Stimulated activated naive B cell treated with anti-CD40 and anti-IgM and Interleukin-4, amounts not matched to agents 10 μg/mL and 1 μg/mL and 100 μg/mL, for 72 hours (primary cell): Measurements from ENCODE around the gene RAD23B.

ENCODE experiments used
- ATAC-seq, 2 donors: fragments of 150-1000 bp; cut with Tn5 transposase; replicated peaks; 2 replicates each; pipeline ENCODE4 v1.10.0; 2021; ENCODE audit warnings: moderate library complexity in 1 of 2
- DNase-seq: peaks from one replicate; pipeline ENCODE4 v3.0.0; 2021
- H3K27ac Mint-ChIP-seq: one replicate; pipeline ENCODE4 v1.8.0; 2022; ENCODE audit warnings: mild to moderate bottlenecking, mixed read lengths
- H3K27me3 Mint-ChIP-seq, 2 donors: one replicate each; pipeline ENCODE4 v1.8.0; 2022; ENCODE audit warnings: mixed read lengths in 2 of 2
- H3K36me3 Mint-ChIP-seq, 2 donors: one replicate each; pipeline ENCODE4 v1.8.0; 2022; ENCODE audit warnings: mixed read lengths in 2 of 2, mild to moderate bottlenecking in 1 of 2
- H3K4me1 Mint-ChIP-seq, 2 donors: one replicate each; pipeline ENCODE4 v1.8.0; 2022; ENCODE audit warnings: mixed read lengths in 2 of 2, mild to moderate bottlenecking in 1 of 2
- H3K4me3 Mint-ChIP-seq, 2 donors: one replicate each; pipeline ENCODE4 v1.8.0; 2022; ENCODE audit warnings: mild to moderate bottlenecking in 2 of 2, mixed read lengths in 2 of 2, moderate library complexity in 1 of 2
- H3K9me3 Mint-ChIP-seq, 2 donors: one replicate each; pipeline ENCODE4 v1.8.0; 2022; ENCODE audit warnings: mixed read lengths in 2 of 2, mild to moderate bottlenecking in 1 of 2

RAD23B gene

GRCh38 chr9:107373809-107374208 lies 90.7 kb downstream of the RAD23B start:
- Mint-ChIP-seq H3K9me3 (no peaks in the 10 kb centered on the region), H3K4me1 (no peaks in the 10 kb centered on the region), H3K4me3 (no peak overlapping the region), H3K36me3 (no peaks in the 10 kb centered on the region), H3K27me3 (peaks cover 5 to 8% of the 10 kb centered on the region in 2 donors), H3K27ac (no peak overlapping the region)
- DNase-seq: no peak
- no peak for ATAC-seq

GRCh38 chr9:107375001-107375400 lies 91.9 kb downstream of the RAD23B start:
- Mint-ChIP-seq H3K27ac (no peak overlapping the region), H3K36me3 (no peaks in the 10 kb centered on the region), H3K9me3 (no peaks in the 10 kb centered on the region), H3K4me1 (no peaks in the 10 kb centered on the region), H3K27me3 (peaks cover 4 to 5% of the 10 kb centered on the region in 2 donors), H3K4me3 (no peak overlapping the region)
- no peak for ATAC-seq
- no peak for DNase-seq

- Mint-ChIP-seq H3K27me3 (peaks cover 3 to 4% of the 10 kb centered on the region in 2 donors), H3K36me3 (no peaks in the 10 kb centered on the region), H3K9me3 (no peaks in the 10 kb centered on the region), H3K4me1 (no peaks in the 10 kb centered on the region), H3K27ac (no peak overlapping the region), H3K4me3 (no peak overlapping the region)
- ATAC-seq (no peak), DNase-seq (no peak)
These were observed 92.7 kb downstream of the RAD23B start for GRCh38 chr9:107375651-107376369.

GRCh38 chr9:107378006-107378405 lies 94.9 kb downstream of the RAD23B start:
- no peaks in the 10 kb centered on the region for H3K36me3 Mint-ChIP-seq
- no peak overlapping the region for H3K27ac Mint-ChIP-seq
- ATAC-seq: no peak
- no peak overlapping the region for H3K4me3 Mint-ChIP-seq
- H3K9me3 Mint-ChIP-seq: no peaks in the 10 kb centered on the region
- H3K27me3 Mint-ChIP-seq: peaks cover 4 to 6% of the 10 kb centered on the region in 2 donors
- H3K4me1 Mint-ChIP-seq: no peaks in the 10 kb centered on the region
- no peak for DNase-seq
